Measurements from ENCODE around the gene CISH. TPM values are rescaled to one million over a fixed set of nuclear protein-coding genes. Genes with fewer than 3 reads are reported as not detected.

Gene CISH
- total and polyA plus RNA-seq, 2 of the 4 experiments (the other 2 are of a cell fraction): 0.90 to 4.0 TPM

DNA sequence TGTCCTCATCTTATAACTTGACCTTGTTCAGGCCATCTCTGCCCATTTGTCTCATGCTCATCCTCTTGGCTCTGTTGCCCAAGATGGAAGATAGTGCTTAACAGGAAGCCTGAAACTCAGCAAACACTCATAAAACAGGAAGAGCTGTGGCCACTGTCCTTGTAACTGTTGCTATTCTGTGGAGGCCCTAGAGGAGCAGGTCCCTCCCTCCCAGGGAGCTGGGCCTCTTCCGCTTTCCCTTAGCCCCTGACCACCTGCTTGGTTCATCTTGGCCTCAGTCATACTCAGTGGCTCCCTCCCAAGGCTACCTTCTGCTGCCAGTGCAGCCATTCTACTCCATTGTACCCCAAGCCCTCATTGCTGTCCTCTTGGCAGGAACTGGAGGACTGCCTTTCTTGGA, 8.8 kb upstream of the CISH start:
- ATAC-seq (ENCODE audit: low read depth) (no peak), DNase-seq (no peak)
- Histone ChIP-seq H3K4me3 (ENCODE audit: insufficient read depth, low read depth, low read length) (no peak overlapping the region), H4K8ac (ENCODE audit: low read depth in 2 of 2, low read length in 2 of 2) (no peak overlapping the region), H4K5ac (ENCODE audit: low read depth, low read length) (no peak overlapping the region), H3K9ac (ENCODE audit: low read depth, low read length) (no peak overlapping the region), H3K4me1 (ENCODE audit: control insufficient read depth, insufficient read depth, low read length) (peaks cover 9% of the 10 kb centered on the region), H3K23ac (ENCODE audit: low read depth, low read length) (no peak overlapping the region), H3K36me3 (ENCODE audit: control insufficient read depth, insufficient read depth, low read length) (no peaks in the 10 kb centered on the region), H3K9me3 (ENCODE audit: control insufficient read depth, insufficient read depth, low read length) (no peaks in the 10 kb centered on the region), H4K20me1 (ENCODE audit: insufficient read depth, low read length) (peaks cover 6% of the 10 kb centered on the region), H3K27ac (ENCODE audit: insufficient read depth, low read length) (no peak overlapping the region), H2AK9ac (replicated peaks; ENCODE audit: low read depth, low read length, poor library complexity) (no peak overlapping the region), H4K91ac (ENCODE audit: insufficient read depth, low read depth, low read length) (no peak overlapping the region), H2BK120ac (ENCODE audit: low read depth, low read length) (no peak overlapping the region), H3K9me1 (ENCODE audit: insufficient read depth, low read length) (peaks cover 13% of the 10 kb centered on the region), H2BK15ac (ENCODE audit: low read depth, low read length) (no peak overlapping the region), H3K18ac (ENCODE audit: low read depth, low read length) (no peak overlapping the region), H3K79me1 (ENCODE audit: low read depth in 1 of 2, low read length in 2 of 2) (peaks cover 6 to 16% of the 10 kb centered on the region in 2 experiments; a peak in 2 of 4 replicates), H3K56ac (ENCODE audit: extremely low read depth, insufficient read depth, low read length) (no peak overlapping the region), H2BK20ac (ENCODE audit: low read depth, low read length) (no peak overlapping the region), H2BK5ac (ENCODE audit: low read depth, low read length, poor library complexity, severe bottlenecking) (no peak overlapping the region), H3K4ac (ENCODE audit: low read depth, low read length) (no peak overlapping the region), H3K27me3 (ENCODE audit: control insufficient read depth, insufficient read depth, low read length) (no peaks in the 10 kb centered on the region), H3K14ac (replicated peaks; ENCODE audit: low read depth, low read length) (no peak overlapping the region), H2AFZ (replicated peaks; ENCODE audit: low read length, poor library complexity) (no peak overlapping the region), H3K4me2 (ENCODE audit: low read depth, low read length) (no peak overlapping the region), H2AK5ac (ENCODE audit: low read depth, low read length) (no peak overlapping the region)
- intact Hi-C loops (cut with micrococcal nuclease) (no loop called here), in situ Hi-C loops (cut with MboI; ENCODE audit: low sequenced_read_pairs) (loop anchor here (25.0 kb wide), 1 partner anchor 1067 kb away; no protein-coding TSS in a partner anchor), dilution Hi-C loops (cut with HindIII; ENCODE audit: low sequenced_read_pairs, unreplicated experiment) (no loop called here)
- ChIA-PET POLR2A (ENCODE audit: unreplicated experiment) (no interaction called here), CTCF (no interaction called here)
- TF ChIP-seq FOS (IDR thresholded peaks at IDR 0.05; ENCODE audit: low read depth, low read length): no peak
- no peak for TF ChIP-seq NFE2L2 (IDR thresholded peaks at IDR 0.05; ENCODE audit: low read depth, low read length)
- TF ChIP-seq RFX5 (IDR thresholded peaks at IDR 0.05; ENCODE audit: low read depth, low read length): no peak
- TF ChIP-seq, protein P1, sequence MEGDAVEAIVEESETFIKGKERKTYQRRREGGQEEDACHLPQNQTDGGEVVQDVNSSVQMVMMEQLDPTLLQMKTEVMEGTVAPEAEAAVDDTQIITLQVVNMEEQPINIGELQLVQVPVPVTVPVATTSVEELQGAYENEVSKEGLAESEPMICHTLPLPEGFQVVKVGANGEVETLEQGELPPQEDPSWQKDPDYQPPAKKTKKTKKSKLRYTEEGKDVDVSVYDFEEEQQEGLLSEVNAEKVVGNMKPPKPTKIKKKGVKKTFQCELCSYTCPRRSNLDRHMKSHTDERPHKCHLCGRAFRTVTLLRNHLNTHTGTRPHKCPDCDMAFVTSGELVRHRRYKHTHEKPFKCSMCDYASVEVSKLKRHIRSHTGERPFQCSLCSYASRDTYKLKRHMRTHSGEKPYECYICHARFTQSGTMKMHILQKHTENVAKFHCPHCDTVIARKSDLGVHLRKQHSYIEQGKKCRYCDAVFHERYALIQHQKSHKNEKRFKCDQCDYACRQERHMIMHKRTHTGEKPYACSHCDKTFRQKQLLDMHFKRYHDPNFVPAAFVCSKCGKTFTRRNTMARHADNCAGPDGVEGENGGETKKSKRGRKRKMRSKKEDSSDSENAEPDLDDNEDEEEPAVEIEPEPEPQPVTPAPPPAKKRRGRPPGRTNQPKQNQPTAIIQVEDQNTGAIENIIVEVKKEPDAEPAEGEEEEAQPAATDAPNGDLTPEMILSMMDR (conservative IDR thresholded peaks at IDR 0.05; ENCODE audit: low read depth, low read length): no peak
- TF ChIP-seq POLR2A (IDR thresholded peaks at IDR 0.05; ENCODE audit: low read depth, low read length): no peak
- TF ChIP-seq BHLHE40 (IDR thresholded peaks at IDR 0.05; ENCODE audit: low read depth, low read length): no peak
- TF ChIP-seq, protein P2, sequence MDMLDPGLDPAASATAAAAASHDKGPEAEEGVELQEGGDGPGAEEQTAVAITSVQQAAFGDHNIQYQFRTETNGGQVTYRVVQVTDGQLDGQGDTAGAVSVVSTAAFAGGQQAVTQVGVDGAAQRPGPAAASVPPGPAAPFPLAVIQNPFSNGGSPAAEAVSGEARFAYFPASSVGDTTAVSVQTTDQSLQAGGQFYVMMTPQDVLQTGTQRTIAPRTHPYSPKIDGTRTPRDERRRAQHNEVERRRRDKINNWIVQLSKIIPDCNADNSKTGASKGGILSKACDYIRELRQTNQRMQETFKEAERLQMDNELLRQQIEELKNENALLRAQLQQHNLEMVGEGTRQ (IDR thresholded peaks at IDR 0.05; ENCODE audit: low read depth, low read length): no peak
- TF ChIP-seq CEBPB (IDR thresholded peaks at IDR 0.05; ENCODE audit: low read depth, low read length): no peak
- TF ChIP-seq, protein P3, sequence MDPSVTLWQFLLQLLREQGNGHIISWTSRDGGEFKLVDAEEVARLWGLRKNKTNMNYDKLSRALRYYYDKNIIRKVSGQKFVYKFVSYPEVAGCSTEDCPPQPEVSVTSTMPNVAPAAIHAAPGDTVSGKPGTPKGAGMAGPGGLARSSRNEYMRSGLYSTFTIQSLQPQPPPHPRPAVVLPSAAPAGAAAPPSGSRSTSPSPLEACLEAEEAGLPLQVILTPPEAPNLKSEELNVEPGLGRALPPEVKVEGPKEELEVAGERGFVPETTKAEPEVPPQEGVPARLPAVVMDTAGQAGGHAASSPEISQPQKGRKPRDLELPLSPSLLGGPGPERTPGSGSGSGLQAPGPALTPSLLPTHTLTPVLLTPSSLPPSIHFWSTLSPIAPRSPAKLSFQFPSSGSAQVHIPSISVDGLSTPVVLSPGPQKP (IDR thresholded peaks at IDR 0.05; ENCODE audit: borderline replicate concordance, low read depth, low read length): no peak
- TF ChIP-seq MAFK (IDR thresholded peaks at IDR 0.05; ENCODE audit: low read depth, low read length): no peak
- no peak for TF ChIP-seq RCOR1 (IDR thresholded peaks at IDR 0.05; ENCODE audit: insufficient replicate concordance, low read length)
- no peak for TF ChIP-seq RAD21 (IDR thresholded peaks at IDR 0.05; ENCODE audit: low read length)
- no peak for TF ChIP-seq MXI1 (IDR thresholded peaks at IDR 0.05; ENCODE audit: borderline replicate concordance, low read depth, low read length)
- no peak for TF ChIP-seq CHD1 (IDR thresholded peaks at IDR 0.05; ENCODE audit: low read depth, low read length)
- no peak for TF ChIP-seq SMC3 (IDR thresholded peaks at IDR 0.05; ENCODE audit: low read depth, low read length)
- TF ChIP-seq MAZ (IDR thresholded peaks at IDR 0.05; ENCODE audit: borderline replicate concordance, low read depth, low read length): no peak
- WGBS, 2 experiments (ENCODE audit: extremely low coverage in 2 of 2, insufficient read length in 1 of 2): no CpG with 5 or more reads among the region's 1 CpG
- BruUV-seq (replicated peaks): no TSS peak
